ENCODE measurements around the gene FRMD4A.

FRMD4A gene

DNA sequence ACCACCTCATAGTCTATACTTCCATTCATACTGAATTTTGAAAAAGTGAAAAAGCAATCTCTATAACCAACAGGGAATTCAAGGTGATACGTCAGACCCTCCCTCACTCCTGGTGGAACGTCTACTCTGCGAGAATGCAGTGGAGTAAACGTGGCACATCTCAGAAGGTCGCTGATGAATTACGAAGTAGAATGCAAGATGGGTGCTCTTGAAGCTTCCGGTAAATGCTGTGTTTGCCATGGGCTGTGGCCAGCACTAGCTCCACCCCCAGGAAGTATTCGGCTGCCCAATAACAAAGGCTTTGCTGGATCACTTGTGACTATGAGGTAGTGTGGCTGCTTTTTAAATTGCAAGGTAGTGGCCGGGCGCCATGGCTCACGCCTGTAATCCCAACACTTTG lies 517.9 kb downstream of the FRMD4A start:
- H3K4me3 ChIP-seq (replicated peaks; ENCODE audit: insufficient read depth, low read length) = no peak overlapping the region
- DNase-seq (ENCODE audit: low read depth in 1 of 2, low spot score in 1 of 2) = no peak
- TF ChIP-seq POLR2AphosphoS5 (IDR thresholded peaks at IDR 0.05; ENCODE audit: low read depth) = no peak
- no peak for TF ChIP-seq CTCF (IDR thresholded peaks at IDR 0.05; ENCODE audit: insufficient read depth, low read length)
- TF ChIP-seq SPI1 (IDR thresholded peaks at IDR 0.05; ENCODE audit: borderline replicate concordance, low read depth) = no peak
- TF ChIP-seq GABPA (IDR thresholded peaks at IDR 0.05; ENCODE audit: low read depth) = no peak
- TF ChIP-seq, protein P1, sequence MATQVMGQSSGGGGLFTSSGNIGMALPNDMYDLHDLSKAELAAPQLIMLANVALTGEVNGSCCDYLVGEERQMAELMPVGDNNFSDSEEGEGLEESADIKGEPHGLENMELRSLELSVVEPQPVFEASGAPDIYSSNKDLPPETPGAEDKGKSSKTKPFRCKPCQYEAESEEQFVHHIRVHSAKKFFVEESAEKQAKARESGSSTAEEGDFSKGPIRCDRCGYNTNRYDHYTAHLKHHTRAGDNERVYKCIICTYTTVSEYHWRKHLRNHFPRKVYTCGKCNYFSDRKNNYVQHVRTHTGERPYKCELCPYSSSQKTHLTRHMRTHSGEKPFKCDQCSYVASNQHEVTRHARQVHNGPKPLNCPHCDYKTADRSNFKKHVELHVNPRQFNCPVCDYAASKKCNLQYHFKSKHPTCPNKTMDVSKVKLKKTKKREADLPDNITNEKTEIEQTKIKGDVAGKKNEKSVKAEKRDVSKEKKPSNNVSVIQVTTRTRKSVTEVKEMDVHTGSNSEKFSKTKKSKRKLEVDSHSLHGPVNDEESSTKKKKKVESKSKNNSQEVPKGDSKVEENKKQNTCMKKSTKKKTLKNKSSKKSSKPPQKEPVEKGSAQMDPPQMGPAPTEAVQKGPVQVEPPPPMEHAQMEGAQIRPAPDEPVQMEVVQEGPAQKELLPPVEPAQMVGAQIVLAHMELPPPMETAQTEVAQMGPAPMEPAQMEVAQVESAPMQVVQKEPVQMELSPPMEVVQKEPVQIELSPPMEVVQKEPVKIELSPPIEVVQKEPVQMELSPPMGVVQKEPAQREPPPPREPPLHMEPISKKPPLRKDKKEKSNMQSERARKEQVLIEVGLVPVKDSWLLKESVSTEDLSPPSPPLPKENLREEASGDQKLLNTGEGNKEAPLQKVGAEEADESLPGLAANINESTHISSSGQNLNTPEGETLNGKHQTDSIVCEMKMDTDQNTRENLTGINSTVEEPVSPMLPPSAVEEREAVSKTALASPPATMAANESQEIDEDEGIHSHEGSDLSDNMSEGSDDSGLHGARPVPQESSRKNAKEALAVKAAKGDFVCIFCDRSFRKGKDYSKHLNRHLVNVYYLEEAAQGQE (IDR thresholded peaks at IDR 0.05; ENCODE audit: insufficient replicate concordance, low read depth) = no peak
- no peaks in the 10 kb centered on the region for H3K27me3 ChIP-seq (ENCODE audit: insufficient read depth, poor library complexity, severe bottlenecking)
- no peak overlapping the region for H3K27ac ChIP-seq (replicated peaks)

DNA sequence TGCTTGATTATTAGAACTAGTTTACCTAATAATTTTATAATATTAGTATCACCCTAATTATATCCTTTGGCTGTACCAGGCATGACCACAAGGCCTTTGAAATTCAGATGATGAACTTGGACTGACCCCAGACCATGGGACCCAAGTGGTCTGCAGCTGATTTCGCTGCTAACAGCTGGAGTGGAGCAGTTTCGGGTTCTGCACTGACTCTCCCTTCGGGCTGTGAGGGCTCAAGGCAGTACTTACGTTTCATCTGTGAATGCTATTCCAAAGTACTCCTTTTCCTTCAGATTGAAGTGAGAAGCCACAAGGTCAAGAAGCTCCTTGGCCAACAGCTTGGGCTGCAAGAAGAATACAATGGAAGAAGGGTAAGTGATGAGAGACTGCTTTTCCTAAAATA lies 520.2 kb downstream of the FRMD4A start:
- TF ChIP-seq POLR2AphosphoS5 (IDR thresholded peaks at IDR 0.05; ENCODE audit: low read depth) = no peak
- TF ChIP-seq SPI1 (IDR thresholded peaks at IDR 0.05; ENCODE audit: borderline replicate concordance, low read depth) = no peak
- TF ChIP-seq, protein P1 (IDR thresholded peaks at IDR 0.05; ENCODE audit: insufficient replicate concordance, low read depth) = no peak
- TF ChIP-seq GABPA (IDR thresholded peaks at IDR 0.05; ENCODE audit: low read depth) = no peak
- no peak for TF ChIP-seq CTCF (IDR thresholded peaks at IDR 0.05; ENCODE audit: insufficient read depth, low read length)
- no peaks in the 10 kb centered on the region for H3K27me3 ChIP-seq (ENCODE audit: insufficient read depth, poor library complexity, severe bottlenecking)
- DNase-seq (ENCODE audit: low read depth in 1 of 2, low spot score in 1 of 2) = no peak
- H3K27ac ChIP-seq (replicated peaks) = no peak overlapping the region
- no peak overlapping the region for H3K4me3 ChIP-seq (replicated peaks; ENCODE audit: insufficient read depth, low read length)

- no peaks in the 10 kb centered on the region for H3K27me3 ChIP-seq (ENCODE audit: insufficient read depth, poor library complexity, severe bottlenecking)
- DNase-seq (ENCODE audit: low read depth in 1 of 2, low spot score in 1 of 2) = no peak
- TF ChIP-seq POLR2AphosphoS5 (IDR thresholded peaks at IDR 0.05; ENCODE audit: low read depth) = no peak
- TF ChIP-seq GABPA (IDR thresholded peaks at IDR 0.05; ENCODE audit: low read depth) = no peak
- H3K27ac ChIP-seq (replicated peaks) = no peak overlapping the region
- H3K4me3 ChIP-seq (replicated peaks; ENCODE audit: insufficient read depth, low read length) = no peak overlapping the region
These were observed 521.3 kb downstream of the FRMD4A start for GRCh38 chr10:13809427-13809826.

DNA sequence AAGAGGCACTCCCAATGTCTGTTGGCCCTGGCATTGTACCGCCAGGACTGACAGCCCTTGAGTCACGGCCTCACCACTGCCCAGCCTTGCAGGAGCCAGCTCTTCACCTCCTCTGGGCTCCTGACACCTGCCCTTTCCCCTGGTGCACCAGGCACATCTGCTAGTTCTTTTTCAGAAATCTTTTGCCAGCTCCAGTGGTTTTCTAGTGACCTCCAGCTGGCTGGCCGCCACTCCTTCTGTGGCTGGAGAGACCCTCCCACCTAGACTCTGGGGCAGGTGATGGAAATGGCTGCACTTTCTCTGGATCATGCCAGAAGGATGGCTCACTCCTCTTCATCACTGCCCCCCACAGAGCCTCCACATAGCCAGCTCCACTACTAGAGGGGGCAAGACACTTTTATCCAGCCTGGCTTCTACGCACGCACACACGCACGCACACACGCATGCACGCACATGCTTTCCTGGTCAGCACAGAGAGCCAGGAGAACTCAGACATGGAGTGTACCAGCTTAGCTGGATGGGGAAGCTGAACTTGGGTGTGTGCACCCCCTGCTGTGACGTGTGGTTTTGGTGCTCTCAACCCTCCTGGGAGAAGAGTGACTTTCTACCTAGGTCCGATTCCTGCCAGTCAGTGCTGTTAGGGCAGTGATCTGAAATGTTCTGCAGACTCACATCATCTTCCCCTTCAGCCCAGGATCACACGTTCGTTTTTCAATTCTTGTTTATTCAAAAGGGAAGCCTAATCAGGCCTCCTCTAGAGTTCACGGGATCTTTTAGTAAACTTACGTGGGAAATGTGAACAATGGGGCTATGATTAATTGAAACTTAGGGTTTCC lies 522.0 kb downstream of the FRMD4A start:
- no peak overlapping the region for H3K4me3 ChIP-seq (replicated peaks; ENCODE audit: insufficient read depth, low read length)
- no peak overlapping the region for H3K27ac ChIP-seq (replicated peaks)
- DNase-seq (ENCODE audit: low read depth in 1 of 2, low spot score in 1 of 2) = no peak
- no peaks in the 10 kb centered on the region for H3K27me3 ChIP-seq (ENCODE audit: insufficient read depth, poor library complexity, severe bottlenecking)
- TF ChIP-seq GABPA (IDR thresholded peaks at IDR 0.05; ENCODE audit: low read depth) (no peak), CTCF (IDR thresholded peaks at IDR 0.05; ENCODE audit: insufficient read depth, low read length) (no peak), SPI1 (IDR thresholded peaks at IDR 0.05; ENCODE audit: borderline replicate concordance, low read depth) (no peak), POLR2AphosphoS5 (IDR thresholded peaks at IDR 0.05; ENCODE audit: low read depth) (no peak)
- TF ChIP-seq, protein P1 (IDR thresholded peaks at IDR 0.05; ENCODE audit: insufficient replicate concordance, low read depth) = no peak

Data from HL-60 (cell line).